Vagina (tissue), 2 donors: ENCODE data around the gene SIRT7.

Source experiments
- CTCF ChIP-seq, 3 experiments: fragments of 450-650 bp in 2 of 3; fragments of 200-600 bp in 1 of 3; sonication (generic) in 1 of 3; IDR thresholded peaks; one replicate each; pipeline ENCODE4 v1.5.1; 2017 to 2019; ENCODE audit warnings: antibody characterized with exemption in 3 of 3, mild to moderate bottlenecking in 2 of 3, moderate library complexity in 2 of 3
- POLR2A ChIP-seq, 2 donors: fragments of 450-650 bp; IDR thresholded peaks; one replicate each; pipeline ENCODE4 v1.6.1; 2017; ENCODE audit warnings: antibody characterized with exemption in 2 of 2, mild to moderate bottlenecking in 2 of 2, moderate library complexity in 2 of 2
- POLR2AphosphoS5 ChIP-seq, 2 donors: sonication (generic); formaldehyde crosslinking; IDR thresholded peaks; one replicate each; pipeline ENCODE4 v1.9.0; 2017; ENCODE audit warnings: antibody characterized with exemption in 2 of 2, mild to moderate bottlenecking in 2 of 2, low read depth in 1 of 2; ENCODE audit not compliant: insufficient read depth in 1 of 2

- TF ChIP-seq CTCF (IDR thresholded peaks at IDR 0.05): no peak
- no peak for TF ChIP-seq POLR2A (IDR thresholded peaks at IDR 0.05)
- TF ChIP-seq POLR2AphosphoS5 (IDR thresholded peaks at IDR 0.05; ENCODE audit: insufficient read depth in 1 of 2, low read depth in 1 of 2): no peak
Measured at GRCh38 chr17:81902653-81903414, 15.1 kb downstream of the SIRT7 start.
